Fibroblast of mammary gland (primary cell): ENCODE results near the gene HPCAL1.

Experiments
- DNase-seq: peaks from one replicate; pipeline ENCODE4 v3.0.0-alpha.2; 2010; ENCODE audit warnings: low read depth
- H3K4me3 ChIP-seq: 2 replicates; pipeline ENCODE4 v1.5.1; 2011; ENCODE audit warnings: low read depth, mild to moderate bottlenecking, low read length, moderate library complexity; ENCODE audit not compliant: control insufficient read depth
- TF ChIP-seq, protein P1 (sequence below): conservative IDR thresholded peaks from 2 replicates; pipeline ENCODE4 v1.5.1; 2011; ENCODE audit warnings: low read depth, low read length, inconsistent platforms; ENCODE audit not compliant: control insufficient read depth, insufficient read depth

HPCAL1 gene

DNA sequence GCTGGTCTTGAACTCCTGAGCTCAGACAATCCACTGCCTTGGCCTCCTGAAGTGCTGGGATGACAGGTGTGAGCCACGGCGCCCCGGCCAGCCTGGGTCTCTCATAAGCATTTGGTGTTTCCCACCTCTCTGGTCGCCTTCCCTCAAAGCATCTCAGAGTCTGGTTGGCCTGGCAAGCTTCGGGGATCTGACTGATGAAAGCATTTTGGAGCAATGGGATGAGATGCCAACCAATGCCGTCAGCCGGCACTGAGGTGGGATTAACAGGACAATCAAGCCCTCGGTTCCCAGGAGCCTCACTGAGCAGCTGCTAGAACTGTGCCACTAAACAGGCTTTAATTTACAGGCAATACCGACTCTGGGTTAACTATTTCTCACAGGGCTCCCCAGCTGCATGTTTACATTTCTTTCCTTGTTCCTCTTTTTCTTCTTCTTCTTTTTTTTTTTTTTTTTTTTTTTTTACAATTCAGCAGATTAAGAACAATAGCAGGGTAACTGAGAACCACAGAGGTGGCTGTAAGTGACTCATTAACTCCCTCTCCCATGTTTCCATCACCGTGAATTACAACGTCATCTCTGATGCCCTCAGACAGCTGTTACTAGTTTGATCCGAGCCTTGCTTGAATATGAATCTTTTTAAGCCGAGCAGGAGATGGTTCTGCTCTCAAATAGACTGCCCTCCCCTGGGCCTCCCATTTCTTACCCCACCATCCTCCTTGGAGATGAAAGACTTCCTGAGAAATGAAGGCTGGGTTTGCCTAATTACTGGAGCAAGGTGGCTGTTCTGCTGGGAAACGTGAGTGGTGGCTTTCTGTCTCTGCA is 107.5 kb downstream of the HPCAL1 start:
- H3K4me3 ChIP-seq = no peak overlapping the region
- DNase-seq = no peak

GRCh38 chr2:10410823-10411437 is 108.2 kb downstream of the HPCAL1 start:
- no peak for DNase-seq
- H3K4me3 ChIP-seq = no peak overlapping the region
- TF ChIP-seq, protein P1, sequence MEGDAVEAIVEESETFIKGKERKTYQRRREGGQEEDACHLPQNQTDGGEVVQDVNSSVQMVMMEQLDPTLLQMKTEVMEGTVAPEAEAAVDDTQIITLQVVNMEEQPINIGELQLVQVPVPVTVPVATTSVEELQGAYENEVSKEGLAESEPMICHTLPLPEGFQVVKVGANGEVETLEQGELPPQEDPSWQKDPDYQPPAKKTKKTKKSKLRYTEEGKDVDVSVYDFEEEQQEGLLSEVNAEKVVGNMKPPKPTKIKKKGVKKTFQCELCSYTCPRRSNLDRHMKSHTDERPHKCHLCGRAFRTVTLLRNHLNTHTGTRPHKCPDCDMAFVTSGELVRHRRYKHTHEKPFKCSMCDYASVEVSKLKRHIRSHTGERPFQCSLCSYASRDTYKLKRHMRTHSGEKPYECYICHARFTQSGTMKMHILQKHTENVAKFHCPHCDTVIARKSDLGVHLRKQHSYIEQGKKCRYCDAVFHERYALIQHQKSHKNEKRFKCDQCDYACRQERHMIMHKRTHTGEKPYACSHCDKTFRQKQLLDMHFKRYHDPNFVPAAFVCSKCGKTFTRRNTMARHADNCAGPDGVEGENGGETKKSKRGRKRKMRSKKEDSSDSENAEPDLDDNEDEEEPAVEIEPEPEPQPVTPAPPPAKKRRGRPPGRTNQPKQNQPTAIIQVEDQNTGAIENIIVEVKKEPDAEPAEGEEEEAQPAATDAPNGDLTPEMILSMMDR = no peak

More for the DNA sequence above, 107.5 kb downstream of the HPCAL1 start:
- TF ChIP-seq, protein P1 = no peak

- TF ChIP-seq, protein P1 = no peak
- no peak for DNase-seq
- no peak overlapping the region for H3K4me3 ChIP-seq
Observed at GRCh38 chr2:10411557-10411956, 108.9 kb downstream of the HPCAL1 start.

DNA sequence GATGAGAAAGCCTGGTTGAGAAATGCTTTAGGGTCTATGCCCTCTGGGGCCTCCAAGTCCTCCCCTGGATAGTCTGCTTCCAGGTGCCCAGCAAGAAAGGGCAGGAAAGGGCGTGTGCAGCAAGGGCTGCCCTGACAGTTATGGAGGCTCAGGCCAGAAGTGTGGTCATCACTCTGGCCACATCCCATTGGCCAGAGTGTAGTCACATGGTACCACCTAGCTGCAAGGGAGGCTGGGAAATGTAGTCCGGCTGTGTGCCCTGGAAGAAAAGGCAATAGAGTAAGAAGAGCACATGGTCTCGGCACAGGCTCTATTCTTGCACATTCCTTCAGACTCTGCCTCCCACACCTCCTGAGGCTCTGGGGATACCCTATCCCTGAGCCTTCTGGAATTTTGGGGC is 109.7 kb downstream of the HPCAL1 start:
- peak; percentile 54 for DNase-seq
- no peak overlapping the region for H3K4me3 ChIP-seq
- TF ChIP-seq, protein P1 = no peak

DNA sequence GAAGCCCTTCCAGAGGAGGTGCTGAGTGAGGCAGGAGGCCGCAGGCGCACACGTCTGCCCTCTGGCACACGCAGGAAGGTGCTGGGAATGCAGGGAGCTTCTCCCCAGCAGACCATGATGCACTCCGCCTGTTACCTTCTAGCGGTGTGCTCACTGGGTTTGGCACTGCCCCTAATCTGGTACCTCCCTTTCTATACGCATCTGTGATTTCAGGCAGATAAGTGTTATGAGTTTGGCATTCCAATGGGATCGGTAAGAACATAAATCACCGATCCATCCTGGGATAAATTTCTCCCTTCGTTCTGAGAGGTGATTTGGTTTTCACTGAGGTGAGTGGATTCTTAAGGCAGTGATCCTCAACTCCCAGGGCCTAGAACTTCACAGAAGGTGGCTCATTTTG is 110.8 kb downstream of the HPCAL1 start:
- TF ChIP-seq, protein P1 = no peak
- no peak for DNase-seq
- no peak overlapping the region for H3K4me3 ChIP-seq

GRCh38 chr2:10413991-10414451 is 111.3 kb downstream of the HPCAL1 start:
- no peak overlapping the region for H3K4me3 ChIP-seq
- TF ChIP-seq, protein P1 = no peak
- no peak for DNase-seq
